ENCODE measurements around the gene NREP.

The NREP gene

DNA sequence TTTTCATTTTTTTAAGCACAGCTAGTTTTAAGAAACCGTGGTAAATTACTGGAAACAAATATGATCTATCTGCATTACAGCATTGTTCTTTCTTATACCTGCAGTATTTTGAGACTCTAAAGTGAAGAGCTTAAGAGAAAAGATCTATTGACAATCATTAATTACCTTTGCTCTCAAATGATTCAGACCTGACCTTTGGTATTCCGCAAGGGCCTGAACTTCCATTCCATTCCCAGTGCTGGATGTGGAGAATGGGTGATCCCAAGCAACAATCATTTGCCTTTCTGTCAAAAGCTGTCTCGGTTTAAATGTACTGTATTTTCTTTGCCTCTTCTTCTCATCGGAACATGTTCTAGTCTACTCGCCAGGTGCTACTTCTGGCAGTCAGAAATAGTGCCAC, 18.9 kb downstream of the NREP start:
- Histone ChIP-seq H3K9ac (ENCODE audit: insufficient read length, low read depth) (no peak overlapping the region), H3K4me1 (ENCODE audit: insufficient read depth, insufficient read length) (no peaks in the 10 kb centered on the region), H3K9me3 (ENCODE audit: insufficient read depth, low read length) (no peaks in the 10 kb centered on the region), H3K4me3 (ENCODE audit: insufficient read length, low read depth) (no peak overlapping the region), H3K27me3 (ENCODE audit: insufficient read depth, insufficient read length) (no peaks in the 10 kb centered on the region), H3K36me3 (ENCODE audit: insufficient read depth, insufficient read length, low read length) (peaks cover 25% of the 10 kb centered on the region)
- DNase-seq (ENCODE audit: low read depth, low spot score): no peak
- no peak for TF ChIP-seq YY1 (IDR thresholded peaks at IDR 0.05; ENCODE audit: insufficient read depth, insufficient read length)
- no peak for TF ChIP-seq ZNF274 (IDR thresholded peaks at IDR 0.05; ENCODE audit: low read depth, low read length)
- no peak for TF ChIP-seq SUZ12 (IDR thresholded peaks at IDR 0.05; ENCODE audit: extremely low read depth, insufficient read depth, insufficient read length)

DNA sequence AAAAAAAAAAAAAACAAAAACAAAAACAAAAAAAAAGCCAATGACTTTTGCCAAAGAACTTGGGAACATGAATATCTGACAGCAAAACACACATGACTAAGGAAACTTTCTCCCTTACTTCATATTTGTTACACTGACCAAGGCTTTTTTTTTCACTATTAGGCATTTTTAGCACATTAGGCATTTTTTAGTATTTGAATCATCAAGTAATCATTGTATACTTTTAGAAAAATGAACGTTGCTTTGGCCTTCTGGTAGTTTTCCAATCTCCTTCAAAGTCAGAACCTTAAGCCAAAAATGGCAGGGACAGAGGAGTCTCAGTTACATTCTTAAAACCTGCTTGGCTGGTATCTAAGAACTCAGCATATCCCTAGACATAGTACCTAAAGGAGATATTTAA, 19.3 kb downstream of the NREP start:
- no peak overlapping the region for H3K9ac ChIP-seq (ENCODE audit: insufficient read length, low read depth)
- H3K4me3 ChIP-seq (ENCODE audit: insufficient read length, low read depth): no peak overlapping the region
- DNase-seq (ENCODE audit: low read depth, low spot score): no peak
- TF ChIP-seq YY1 (IDR thresholded peaks at IDR 0.05; ENCODE audit: insufficient read depth, insufficient read length) (no peak), SUZ12 (IDR thresholded peaks at IDR 0.05; ENCODE audit: extremely low read depth, insufficient read depth, insufficient read length) (no peak)
- no peaks in the 10 kb centered on the region for H3K9me3 ChIP-seq (ENCODE audit: insufficient read depth, low read length)
- H3K36me3 ChIP-seq (ENCODE audit: insufficient read depth, insufficient read length, low read length): peaks cover 28% of the 10 kb centered on the region
- H3K4me1 ChIP-seq (ENCODE audit: insufficient read depth, insufficient read length): no peaks in the 10 kb centered on the region
- no peaks in the 10 kb centered on the region for H3K27me3 ChIP-seq (ENCODE audit: insufficient read depth, insufficient read length)

GRCh38 chr5:111735583-111736270, 21.3 kb downstream of the NREP start:
- DNase-seq (ENCODE audit: low read depth, low spot score): no peak
- H3K4me1 ChIP-seq (ENCODE audit: insufficient read depth, insufficient read length): no peaks in the 10 kb centered on the region
- H3K36me3 ChIP-seq (ENCODE audit: insufficient read depth, insufficient read length, low read length): peaks cover 34% of the 10 kb centered on the region
- no peak for TF ChIP-seq SUZ12 (IDR thresholded peaks at IDR 0.05; ENCODE audit: extremely low read depth, insufficient read depth, insufficient read length)
- no peak for TF ChIP-seq ZNF274 (IDR thresholded peaks at IDR 0.05; ENCODE audit: low read depth, low read length)
- no peak for TF ChIP-seq YY1 (IDR thresholded peaks at IDR 0.05; ENCODE audit: insufficient read depth, insufficient read length)
- H3K9ac ChIP-seq (ENCODE audit: insufficient read length, low read depth): no peak overlapping the region
- no peaks in the 10 kb centered on the region for H3K27me3 ChIP-seq (ENCODE audit: insufficient read depth, insufficient read length)
- no peak overlapping the region for H3K4me3 ChIP-seq (ENCODE audit: insufficient read length, low read depth)
- no peaks in the 10 kb centered on the region for H3K9me3 ChIP-seq (ENCODE audit: insufficient read depth, low read length)

DNA sequence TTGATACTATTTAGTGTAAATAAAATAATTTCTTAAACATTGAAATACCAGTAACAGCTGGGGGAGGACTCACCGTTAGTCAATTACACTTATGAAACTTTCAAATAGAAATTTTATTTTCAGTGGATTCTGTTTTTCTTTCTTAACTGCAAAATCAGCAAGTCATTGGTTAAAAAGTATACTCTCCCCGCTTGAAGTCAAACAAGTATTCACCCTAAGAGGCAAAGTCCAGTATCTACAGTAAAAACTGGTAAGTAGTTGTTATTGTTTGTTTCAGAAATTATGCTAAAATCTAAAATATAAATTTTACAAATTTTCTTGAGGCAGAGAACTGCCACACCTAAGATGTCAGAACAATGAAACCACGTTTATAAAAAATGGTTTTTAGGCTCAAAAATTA, 22.4 kb downstream of the NREP start:
- Histone ChIP-seq H3K4me1 (ENCODE audit: insufficient read depth, insufficient read length) (no peaks in the 10 kb centered on the region), H3K9me3 (ENCODE audit: insufficient read depth, low read length) (no peaks in the 10 kb centered on the region), H3K4me3 (ENCODE audit: insufficient read length, low read depth) (no peak overlapping the region), H3K27me3 (ENCODE audit: insufficient read depth, insufficient read length) (no peaks in the 10 kb centered on the region), H3K36me3 (ENCODE audit: insufficient read depth, insufficient read length, low read length) (peaks cover 38% of the 10 kb centered on the region), H3K9ac (ENCODE audit: insufficient read length, low read depth) (no peak overlapping the region)
- no peak for TF ChIP-seq ZNF274 (IDR thresholded peaks at IDR 0.05; ENCODE audit: low read depth, low read length)
- no peak for TF ChIP-seq YY1 (IDR thresholded peaks at IDR 0.05; ENCODE audit: insufficient read depth, insufficient read length)
- TF ChIP-seq SUZ12 (IDR thresholded peaks at IDR 0.05; ENCODE audit: extremely low read depth, insufficient read depth, insufficient read length): no peak
- no peak for DNase-seq (ENCODE audit: low read depth, low spot score)

DNA sequence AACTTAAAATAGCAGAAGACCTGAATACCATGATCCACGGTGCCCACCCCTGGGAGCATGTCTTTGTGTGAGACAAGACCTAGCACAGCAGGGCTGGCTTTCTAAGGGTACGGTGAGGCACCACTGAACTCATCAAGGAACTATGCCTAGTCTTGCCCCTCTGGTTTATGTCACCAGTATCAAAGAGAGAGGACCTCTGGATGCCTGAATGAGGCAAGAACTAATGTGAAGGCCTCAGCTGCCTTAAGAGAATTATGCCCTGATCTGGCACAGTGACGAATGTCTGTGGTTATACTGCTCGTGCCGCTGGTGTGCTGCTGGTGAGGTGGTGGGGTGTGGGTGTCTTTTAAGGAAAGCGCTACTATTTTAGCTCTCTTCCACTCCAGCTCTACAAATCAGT, 23.0 kb downstream of the NREP start:
- no peaks in the 10 kb centered on the region for H3K4me1 ChIP-seq (ENCODE audit: insufficient read depth, insufficient read length)
- H3K4me3 ChIP-seq (ENCODE audit: insufficient read length, low read depth): no peak overlapping the region
- H3K36me3 ChIP-seq (ENCODE audit: insufficient read depth, insufficient read length, low read length): peaks cover 34% of the 10 kb centered on the region
- DNase-seq (ENCODE audit: low read depth, low spot score): no peak
- H3K27me3 ChIP-seq (ENCODE audit: insufficient read depth, insufficient read length): no peaks in the 10 kb centered on the region
- no peak overlapping the region for H3K9ac ChIP-seq (ENCODE audit: insufficient read length, low read depth)
- no peak for TF ChIP-seq SUZ12 (IDR thresholded peaks at IDR 0.05; ENCODE audit: extremely low read depth, insufficient read depth, insufficient read length)
- TF ChIP-seq ZNF274 (IDR thresholded peaks at IDR 0.05; ENCODE audit: low read depth, low read length): no peak
- TF ChIP-seq YY1 (IDR thresholded peaks at IDR 0.05; ENCODE audit: insufficient read depth, insufficient read length): no peak
- no peaks in the 10 kb centered on the region for H3K9me3 ChIP-seq (ENCODE audit: insufficient read depth, low read length)

- Histone ChIP-seq H3K9me3 (ENCODE audit: insufficient read depth, low read length) (no peaks in the 10 kb centered on the region), H3K36me3 (ENCODE audit: insufficient read depth, insufficient read length, low read length) (peaks cover 38% of the 10 kb centered on the region), H3K9ac (ENCODE audit: insufficient read length, low read depth) (no peak overlapping the region), H3K27me3 (ENCODE audit: insufficient read depth, insufficient read length) (no peaks in the 10 kb centered on the region), H3K4me1 (ENCODE audit: insufficient read depth, insufficient read length) (no peaks in the 10 kb centered on the region), H3K4me3 (ENCODE audit: insufficient read length, low read depth) (no peak overlapping the region)
- no peak for DNase-seq (ENCODE audit: low read depth, low spot score)
- TF ChIP-seq SUZ12 (IDR thresholded peaks at IDR 0.05; ENCODE audit: extremely low read depth, insufficient read depth, insufficient read length) (no peak), YY1 (IDR thresholded peaks at IDR 0.05; ENCODE audit: insufficient read depth, insufficient read length) (no peak)
These were observed 23.4 kb downstream of the NREP start for GRCh38 chr5:111733571-111733970.

GRCh38 chr5:111731638-111732037, 25.4 kb downstream of the NREP start:
- TF ChIP-seq ZNF274 (IDR thresholded peaks at IDR 0.05; ENCODE audit: low read depth, low read length) (no peak), SUZ12 (IDR thresholded peaks at IDR 0.05; ENCODE audit: extremely low read depth, insufficient read depth, insufficient read length) (no peak), YY1 (IDR thresholded peaks at IDR 0.05; ENCODE audit: insufficient read depth, insufficient read length) (no peak)
- H3K27me3 ChIP-seq (ENCODE audit: insufficient read depth, insufficient read length): no peaks in the 10 kb centered on the region
- peaks cover 53% of the 10 kb centered on the region for H3K36me3 ChIP-seq (ENCODE audit: insufficient read depth, insufficient read length, low read length)

More at GRCh38 chr5:111731638-111732037, 25.4 kb downstream of the NREP start:
- no peak overlapping the region for H3K9ac ChIP-seq (ENCODE audit: insufficient read length, low read depth)
- H3K4me1 ChIP-seq (ENCODE audit: insufficient read depth, insufficient read length): no peaks in the 10 kb centered on the region
- H3K9me3 ChIP-seq (ENCODE audit: insufficient read depth, low read length): no peaks in the 10 kb centered on the region
- no peak overlapping the region for H3K4me3 ChIP-seq (ENCODE audit: insufficient read length, low read depth)
- DNase-seq (ENCODE audit: low read depth, low spot score): no peak
